HepG2 (cell line): ENCODE measurements around the gene S100G. TPM values are rescaled to one million over a fixed set of nuclear protein-coding genes. Genes with fewer than 3 reads are reported as not detected.

Experiments used
- ATAC-seq: fragments of 200-7000 bp; cut with Tn5 transposase; 3 replicates; pipeline ENCODE4 v1.9.1; 2020; ENCODE audit warnings: mild to moderate bottlenecking, moderate library complexity
- BruUV-seq: library from RNA; stranded (reverse); fragments of 400-500 nt; replicated peaks from 2 replicates; lab custom pipeline; 2021; lab: Mats Ljungman, UMichigan
- CTCF ChIA-PET: fragments of 300-600 bp; formaldehyde crosslinking; extraction: SDS; loops from one replicate; lab custom pipeline; 2021; ENCODE audit warnings: low total read pairs, inconsistent platforms, low intra/inter-chr PET ratio; lab: Yijun Ruan, JAX
- POLR2A ChIA-PET: fragments of 350-600 bp; sonication (Branson Sonifier 250); formaldehyde crosslinking; loops from one replicate; lab custom pipeline; 2020; ENCODE audit warnings: antibody characterized with exemption, inconsistent platforms; lab: Yijun Ruan, JAX
- DNase-seq: peaks from one replicate; pipeline ENCODE4 v3.0.0-alpha.2; 2015; ENCODE audit warnings: low spot score
- FAIRE-seq: peaks from 3 replicates; lab custom pipeline; 2011; peaks lifted over from hg19 to GRCh38; lab: Jason Lieb, UNC
- H2AFZ ChIP-seq: one replicate; pipeline ENCODE4 v1.6.1; 2011; ENCODE audit warnings: low read length, inconsistent platforms
- H3K27ac ChIP-seq: fragments of 300-600 bp; 3 replicates; pipeline ENCODE4 v1.8.0; 2011; ENCODE audit warnings: mixed run types, mild to moderate bottlenecking, mixed read lengths, low read length, inconsistent platforms; ENCODE audit not compliant: insufficient read depth; ENCODE audit errors: extremely low read length
- H3K27me3 ChIP-seq, 2 experiments: fragments of 200-600 bp in 1 of 2; 2 replicates in 1 of 2; 3 replicates in 1 of 2; pipeline versions ENCODE4 v1.6.0 to v1.8.0; 2011; ENCODE audit warnings: low read length in 2 of 2, mild to moderate bottlenecking in 2 of 2, moderate library complexity in 2 of 2, inconsistent platforms in 1 of 2; ENCODE audit not compliant: insufficient read depth in 2 of 2, control insufficient read depth in 1 of 2
- H3K36me3 ChIP-seq, 2 experiments: fragments of 200-600 bp in 1 of 2; replicated peaks in 1 of 2; 2 replicates in 1 of 2; 3 replicates in 1 of 2; pipeline versions ENCODE4 v1.5.1 to v1.8.0; 2011; ENCODE audit warnings: low read length in 2 of 2, inconsistent platforms in 1 of 2; ENCODE audit not compliant: insufficient read depth in 2 of 2, control insufficient read depth in 1 of 2
- H3K4me1 ChIP-seq: 2 replicates; pipeline ENCODE4 v1.5.1; 2012; ENCODE audit warnings: low read length, inconsistent platforms; ENCODE audit not compliant: insufficient read depth
- H3K4me2 ChIP-seq: 2 replicates; pipeline ENCODE4 v1.6.0; 2011; ENCODE audit warnings: low read depth, low read length, inconsistent platforms
- H3K4me3 ChIP-seq, 3 experiments: fragments of 200-600 bp in 1 of 3; sonication (generic), shearing (Covaris generic) in 1 of 3; replicated peaks in 1 of 3; 2 replicates each; pipeline ENCODE4 v1.5.1; 2011 to 2016; ENCODE audit warnings: low read length in 3 of 3, inconsistent platforms in 2 of 3, low read depth in 2 of 3, mild to moderate bottlenecking in 2 of 3, control low read depth in 1 of 3, mixed read lengths in 1 of 3; ENCODE audit not compliant: insufficient read depth in 1 of 3
- H3K79me2 ChIP-seq: one replicate; pipeline ENCODE4 v1.6.1; 2011; ENCODE audit warnings: low read length, inconsistent platforms; ENCODE audit not compliant: insufficient read depth
- H3K9ac ChIP-seq: 2 replicates; pipeline ENCODE4 v1.6.0; 2011; ENCODE audit warnings: mild to moderate bottlenecking, low read depth, low read length, inconsistent platforms; ENCODE audit not compliant: insufficient read depth
- H3K9me3 ChIP-seq: 2 replicates; pipeline ENCODE4 v1.5.1; 2012; ENCODE audit warnings: mild to moderate bottlenecking, low read length
- H4K20me1 ChIP-seq: 2 replicates; pipeline ENCODE4 v1.6.0; 2011; ENCODE audit warnings: inconsistent platforms, mild to moderate bottlenecking, low read length, moderate library complexity; ENCODE audit not compliant: insufficient read depth
- ASH2L ChIP-seq: fragments of 300-600, 200-600 bp; sonication (generic); IDR thresholded peaks from 2 replicates; pipeline ENCODE4 v1.7.0; 2017; ENCODE audit warnings: low read depth, mild to moderate bottlenecking, moderate library complexity, mixed read lengths, low read length; ENCODE audit not compliant: insufficient read length
- DR1 ChIP-seq: sonication (generic); formaldehyde crosslinking; IDR thresholded peaks from 2 replicates; pipeline ENCODE4 v1.8.0; 2021; ENCODE audit warnings: mild to moderate bottlenecking, missing genetic modification reagents, inconsistent platforms
- IKZF4 ChIP-seq: sonication (generic); formaldehyde crosslinking; IDR thresholded peaks from 2 replicates; pipeline ENCODE4 v1.5.1; 2020; ENCODE audit warnings: borderline replicate concordance, mild to moderate bottlenecking, low read depth, missing genetic modification reagents; ENCODE audit errors: not compliant biosample characterization
- MBD4 ChIP-seq: IDR thresholded peaks from 2 replicates; pipeline ENCODE4 v1.6.1; 2012; ENCODE audit warnings: low read length, inconsistent platforms, borderline replicate concordance
- NR2C2 ChIP-seq: sonication (generic); formaldehyde crosslinking; IDR thresholded peaks from 2 replicates; pipeline ENCODE4 v1.4.0; 2020; ENCODE audit warnings: missing genetic modification reagents, mild to moderate bottlenecking, moderate library complexity, borderline replicate concordance
- PAX8 ChIP-seq: sonication (generic); formaldehyde crosslinking; IDR thresholded peaks from 2 replicates; pipeline ENCODE4 v1.8.0; 2022; ENCODE audit warnings: mild to moderate bottlenecking, missing genetic modification reagents, borderline replicate concordance
- RFXAP ChIP-seq: sonication (generic); formaldehyde crosslinking; IDR thresholded peaks from 2 replicates; pipeline ENCODE4 v1.4.0; 2020; ENCODE audit warnings: missing genetic modification reagents, borderline replicate concordance
- TAF1 ChIP-seq: sonication (generic); formaldehyde crosslinking; IDR thresholded peaks from 2 replicates; pipeline ENCODE4 v1.4.0; 2020; ENCODE audit warnings: missing genetic modification reagents
- ZFX ChIP-seq: sonication (generic); formaldehyde crosslinking; IDR thresholded peaks from 2 replicates; pipeline ENCODE4 v1.4.0; 2020; ENCODE audit warnings: mild to moderate bottlenecking, low read depth, missing genetic modification reagents, moderate library complexity
- ZNF136 ChIP-seq: sonication (generic); formaldehyde crosslinking; IDR thresholded peaks from 2 replicates; pipeline ENCODE4 v1.8.1; 2022; ENCODE audit warnings: low read depth, mild to moderate bottlenecking, moderate library complexity, missing genetic modification reagents
- ZNF432 ChIP-seq: sonication (generic); formaldehyde crosslinking; IDR thresholded peaks from 2 replicates; pipeline ENCODE4 v1.5.0; 2020; ENCODE audit warnings: missing genetic modification reagents, mild to moderate bottlenecking, borderline replicate concordance
- ZNF557 ChIP-seq: sonication (generic); formaldehyde crosslinking; IDR thresholded peaks from 2 replicates; pipeline ENCODE4 v1.4.0; 2020; ENCODE audit warnings: missing genetic modification reagents
- ZNF616 ChIP-seq: sonication (generic); formaldehyde crosslinking; IDR thresholded peaks from 2 replicates; pipeline ENCODE4 v1.5.0; 2020; ENCODE audit warnings: low read depth, mild to moderate bottlenecking, missing genetic modification reagents
- ZNF670 ChIP-seq: sonication (generic); formaldehyde crosslinking; IDR thresholded peaks from 2 replicates; pipeline ENCODE4 v1.8.0; 2022; ENCODE audit warnings: mild to moderate bottlenecking, missing genetic modification reagents, borderline replicate concordance
- WGBS: methylation state at CpG from one replicate; pipeline ENCODE4 v1.1.6; 2017; ENCODE audit warnings: low lambda C conversion rate; 5-methylcytosine and 5-hydroxymethylcytosine counted together
- in situ Hi-C: cut with HindIII; loops from 2 replicates; pipeline ENCODE4 v1.10.0; 2017; ENCODE audit warnings: low pct_unique_long_range_greater_than_20kb; ENCODE audit not compliant: extremely low pct_ligation_motif_present
- intact Hi-C: fragments of 100-400 bp; cut with micrococcal nuclease; formaldehyde crosslinking; loops from one replicate; pipeline ENCODE4 v1.10.0; 2022; ENCODE audit not compliant: unreplicated experiment
- polyA plus RNA-seq, 8 experiments: library from polyadenylated mRNA; depleted of rRNA in 3 of 8; stranded (reverse) in 7 of 8; unstranded in 1 of 8; fragments of >200 nt; fragmentation: Illumina TruSeq in 4 of 8; extraction: Trizol in 4 of 8; gene quantifications; 2 replicates each; pipeline versions ENCODE4 v1.2.1 to v1.2.3, GENCODE V29; 2011 to 2016; ENCODE audit warnings: low read depth in 4 of 8, missing spikeins in 1 of 8, mixed read lengths in 1 of 8; ENCODE audit not compliant: insufficient read depth in 1 of 8
- total RNA-seq, 5 experiments: library from RNA; depleted of rRNA; stranded (reverse); fragments of >200 nt; fragmentation: Illumina TruSeq; extraction: Trizol; gene quantifications; 2 replicates each; pipeline ENCODE4 v1.2.3, GENCODE V29; 2016; ENCODE audit warnings: low read depth in 1 of 5
- TF ChIP-seq, protein P1 (sequence below): sonication (generic); formaldehyde crosslinking; IDR thresholded peaks from 2 replicates; pipeline ENCODE4 v1.4.0; 2020; ENCODE audit warnings: mild to moderate bottlenecking, low read depth, missing genetic modification reagents
- TF ChIP-seq, protein P2 (sequence below): sonication (generic); formaldehyde crosslinking; IDR thresholded peaks from 2 replicates; pipeline ENCODE4 v1.5.0; 2020; ENCODE audit warnings: missing genetic modification reagents

S100G gene
- total and polyA plus RNA-seq, 2 of the 13 experiments (the other 11 are each of a cell fraction or from before 2014, with no cell fraction given): not detected

DNA sequence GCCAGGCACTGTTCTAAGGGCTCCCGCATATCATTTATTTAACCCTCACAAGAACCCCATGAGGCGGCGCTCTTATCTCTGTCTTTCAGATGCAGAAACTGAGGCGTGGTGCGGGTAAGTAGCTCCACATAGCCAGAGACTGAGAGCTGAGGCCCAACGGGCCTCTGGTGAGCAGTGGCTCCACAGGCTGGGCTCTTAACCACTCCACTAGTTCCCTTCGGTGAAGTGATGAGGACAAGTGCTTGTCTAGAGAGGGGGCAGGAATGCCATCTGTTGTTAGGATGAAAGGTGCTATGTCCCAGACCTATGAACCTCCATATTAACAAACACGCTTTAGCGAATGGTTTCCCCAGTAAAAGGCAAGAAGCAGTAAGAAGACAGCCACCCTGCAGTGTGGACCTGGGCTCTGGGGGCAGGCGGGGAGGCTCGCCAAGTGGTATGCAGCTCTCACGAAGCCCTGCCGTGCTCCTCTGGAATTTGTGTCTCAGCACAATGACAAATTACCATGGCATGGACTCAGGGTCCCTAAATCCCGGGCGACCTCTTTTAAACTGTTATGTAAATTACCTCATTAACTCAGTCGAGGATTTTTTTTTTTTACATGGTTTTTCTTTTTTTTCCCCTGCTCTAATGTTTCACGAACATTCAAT, 20.9 kb upstream of the S100G start:
- H2AFZ ChIP-seq: no peak overlapping the region
- FAIRE-seq: no peak
- H3K4me3 ChIP-seq: no peak overlapping the region
- ChIA-PET CTCF (no interaction called here), POLR2A (no interaction called here)
- in situ Hi-C loops: no loop called here
- no peak for DNase-seq
- BruUV-seq: no TSS peak
- no peaks in the 10 kb centered on the region for H3K27me3 ChIP-seq
- TF ChIP-seq ZNF432 (CRISPR knock-in tag): no peak
- no peak for TF ChIP-seq ZNF136 (CRISPR knock-in tag)
- no peak for TF ChIP-seq PAX8 (CRISPR knock-in tag)
- TF ChIP-seq, protein P1, sequence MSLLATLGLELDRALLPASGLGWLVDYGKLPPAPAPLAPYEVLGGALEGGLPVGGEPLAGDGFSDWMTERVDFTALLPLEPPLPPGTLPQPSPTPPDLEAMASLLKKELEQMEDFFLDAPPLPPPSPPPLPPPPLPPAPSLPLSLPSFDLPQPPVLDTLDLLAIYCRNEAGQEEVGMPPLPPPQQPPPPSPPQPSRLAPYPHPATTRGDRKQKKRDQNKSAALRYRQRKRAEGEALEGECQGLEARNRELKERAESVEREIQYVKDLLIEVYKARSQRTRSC (CRISPR knock-in tag): no peak
- no peak for TF ChIP-seq ZNF670 (CRISPR knock-in tag)
- WGBS: 92% methylated on average over 6 of the region's 17 CpGs
- ATAC-seq: no peak
- H3K4me1 ChIP-seq: no peaks in the 10 kb centered on the region
- H3K4me2 ChIP-seq: no peak overlapping the region
- no peak overlapping the region for H3K27ac ChIP-seq
- no peaks in the 10 kb centered on the region for H4K20me1 ChIP-seq
- no peak overlapping the region for H3K9ac ChIP-seq
- no peaks in the 10 kb centered on the region for H3K9me3 ChIP-seq
- intact Hi-C loops: no loop called here
- H3K36me3 ChIP-seq: peaks cover 0 to 4% of the 10 kb centered on the region in 2 experiments; a peak in 1 of 5 replicates
- no peaks in the 10 kb centered on the region for H3K79me2 ChIP-seq

DNA sequence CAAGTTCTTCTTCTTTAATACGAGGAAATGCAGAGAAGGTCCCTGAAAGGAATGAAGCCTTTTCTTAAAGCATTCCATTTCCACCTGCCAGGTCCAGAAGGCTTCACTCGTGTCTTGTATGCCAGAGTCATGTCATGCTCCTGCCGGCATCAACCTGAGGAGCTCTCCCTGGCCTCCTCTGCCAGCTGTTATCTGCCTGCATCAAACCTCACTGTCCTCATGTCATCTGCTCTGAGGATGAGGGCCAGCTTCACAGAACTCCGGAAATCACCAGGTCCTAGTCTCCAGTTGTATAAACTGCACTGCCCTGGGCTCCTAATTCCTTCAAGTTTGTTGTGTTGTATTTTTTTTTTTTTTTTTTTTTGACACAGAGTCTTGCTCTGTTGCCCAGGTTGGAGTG, 20.0 kb upstream of the S100G start:
- Histone ChIP-seq H3K27me3 (no peaks in the 10 kb centered on the region), H3K36me3 (peaks cover 0 to 4% of the 10 kb centered on the region in 2 experiments; a peak in 1 of 5 replicates), H3K4me3 (no peak overlapping the region), H4K20me1 (no peaks in the 10 kb centered on the region), H3K4me1 (no peaks in the 10 kb centered on the region), H3K27ac (no peak overlapping the region), H3K79me2 (no peaks in the 10 kb centered on the region), H3K9ac (no peak overlapping the region), H2AFZ (no peak overlapping the region), H3K4me2 (no peak overlapping the region), H3K9me3 (no peaks in the 10 kb centered on the region)
- intact Hi-C loops: no loop called here
- DNase-seq (no peak), ATAC-seq (no peak), FAIRE-seq (no peak)
- BruUV-seq: no TSS peak
- ChIA-PET POLR2A (no interaction called here), CTCF (no interaction called here)
- in situ Hi-C loops: no loop called here
- 100% methylated on average over 4 of the region's 4 CpGs for whole genome bisulfite sequencing
- TF ChIP-seq ZNF557 (CRISPR knock-in tag): no peak
- no peak for TF ChIP-seq ASH2L
- TF ChIP-seq DR1 (CRISPR knock-in tag): no peak
- no peak for TF ChIP-seq NR2C2
- TF ChIP-seq, protein P2, sequence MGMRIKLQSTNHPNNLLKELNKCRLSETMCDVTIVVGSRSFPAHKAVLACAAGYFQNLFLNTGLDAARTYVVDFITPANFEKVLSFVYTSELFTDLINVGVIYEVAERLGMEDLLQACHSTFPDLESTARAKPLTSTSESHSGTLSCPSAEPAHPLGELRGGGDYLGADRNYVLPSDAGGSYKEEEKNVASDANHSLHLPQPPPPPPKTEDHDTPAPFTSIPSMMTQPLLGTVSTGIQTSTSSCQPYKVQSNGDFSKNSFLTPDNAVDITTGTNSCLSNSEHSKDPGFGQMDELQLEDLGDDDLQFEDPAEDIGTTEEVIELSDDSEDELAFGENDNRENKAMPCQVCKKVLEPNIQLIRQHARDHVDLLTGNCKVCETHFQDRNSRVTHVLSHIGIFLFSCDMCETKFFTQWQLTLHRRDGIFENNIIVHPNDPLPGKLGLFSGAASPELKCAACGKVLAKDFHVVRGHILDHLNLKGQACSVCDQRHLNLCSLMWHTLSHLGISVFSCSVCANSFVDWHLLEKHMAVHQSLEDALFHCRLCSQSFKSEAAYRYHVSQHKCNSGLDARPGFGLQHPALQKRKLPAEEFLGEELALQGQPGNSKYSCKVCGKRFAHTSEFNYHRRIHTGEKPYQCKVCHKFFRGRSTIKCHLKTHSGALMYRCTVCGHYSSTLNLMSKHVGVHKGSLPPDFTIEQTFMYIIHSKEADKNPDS (CRISPR knock-in tag): no peak
- TF ChIP-seq IKZF4 (CRISPR knock-in tag): no peak
- no peak for TF ChIP-seq RFXAP
- TF ChIP-seq TAF1 (CRISPR knock-in tag): no peak
- TF ChIP-seq ZNF616 (CRISPR knock-in tag): no peak
- TF ChIP-seq ZFX (CRISPR knock-in tag): no peak
- no peak for TF ChIP-seq MBD4
